A549 (cell line): ENCODE measurements around the gene SCAANT1. TPM values are rescaled to one million over a fixed set of nuclear protein-coding genes. Genes with fewer than 3 reads are reported as not detected.

ENCODE experiments used
- ATAC-seq, 2 experiments: fragments of 200-7000 bp in 1 of 2; fragments of >200 bp in 1 of 2; cut with Nextera tagmentation in 1 of 2; cut with Tn5 transposase in 1 of 2; 3 replicates each; pipeline versions ENCODE4 v1.8.0 to v1.9.1; 2018 to 2020; ENCODE audit warnings: mild to moderate bottlenecking in 1 of 2, moderate library complexity in 1 of 2
- CTCF ChIA-PET: fragments of 300-600 bp; sonication (Branson Sonifier 250); formaldehyde crosslinking; extraction: SDS; loops from one replicate; lab custom pipeline; 2021; ENCODE audit warnings: antibody characterized with exemption, inconsistent platforms; lab: Yijun Ruan, JAX
- POLR2A ChIA-PET: fragments of 350-600 bp; formaldehyde crosslinking; extraction: SDS; loops from one replicate; lab custom pipeline; 2021; ENCODE audit warnings: antibody characterized with exemption, inconsistent platforms; lab: Yijun Ruan, JAX
- DNase-seq, 2 experiments: peaks; one replicate each; pipeline versions ENCODE4 v3.0.0 to v3.0.0-alpha.2; 2011 to 2016; ENCODE audit warnings: low read depth in 1 of 2, low spot score in 1 of 2
- FAIRE-seq: peaks from 2 replicates; lab custom pipeline; 2011; peaks lifted over from hg19 to GRCh38; lab: Jason Lieb, UNC
- H3K27ac ChIP-seq, 2 experiments: fragments of >200 bp; sonication (Bioruptor Twin); formaldehyde crosslinking; 3 replicates each; pipeline ENCODE4 v1.5.1; 2016 to 2017
- H3K4me1 ChIP-seq: fragments of >200 bp; sonication (Bioruptor Twin); formaldehyde crosslinking; 3 replicates; pipeline ENCODE4 v1.6.1; 2016
- H3K4me2 ChIP-seq: fragments of >200 bp; sonication (Bioruptor Twin); formaldehyde crosslinking; 3 replicates; pipeline ENCODE4 v1.6.1; 2016
- H3K4me3 ChIP-seq: fragments of >200 bp; sonication (Bioruptor Twin); formaldehyde crosslinking; 3 replicates; pipeline ENCODE4 v1.5.1; 2016
- H3K9me3 ChIP-seq: fragments of >200 bp; sonication (Bioruptor Twin); formaldehyde crosslinking; 3 replicates; pipeline ENCODE4 v1.6.1; 2016
- CBX8 ChIP-seq: fragments of 200-600 bp; sonication (generic); IDR thresholded peaks from 2 replicates; pipeline ENCODE4 v1.6.1; 2016
- CHD4 ChIP-seq: fragments of 200-600 bp; sonication (generic); IDR thresholded peaks from 2 replicates; pipeline ENCODE4 v1.6.1; 2016; ENCODE audit warnings: antibody characterized with exemption, mild to moderate bottlenecking, borderline replicate concordance
- EHMT2 ChIP-seq: fragments of 200-600 bp; sonication (generic); IDR thresholded peaks from 2 replicates; pipeline ENCODE4 v1.6.1; 2016; ENCODE audit warnings: antibody characterized with exemption, low read depth, mild to moderate bottlenecking, moderate library complexity
- HOXB13 ChIP-seq: fragments of 250-450 bp; sonication (Bioruptor Pico); IDR thresholded peaks from 2 replicates; pipeline ENCODE4 v1.5.0; 2020; ENCODE audit warnings: low read depth, mild to moderate bottlenecking, moderate library complexity
- HOXB5 ChIP-seq: fragments of 250-450 bp; sonication (Bioruptor Pico); IDR thresholded peaks from 2 replicates; pipeline ENCODE4 v1.5.0; 2020; ENCODE audit warnings: mild to moderate bottlenecking, moderate library complexity
- JUN ChIP-seq, 2 experiments: fragments of >200 bp; sonication (Bioruptor Twin); formaldehyde crosslinking; IDR thresholded peaks; 2 replicates in 1 of 2; 3 replicates in 1 of 2; pipeline ENCODE4 v1.6.1; 2016 to 2017
- JUNB ChIP-seq: fragments of >200 bp; sonication (Bioruptor Twin); formaldehyde crosslinking; IDR thresholded peaks from 2 replicates; pipeline ENCODE4 v1.6.1; 2016
- MAFK ChIP-seq: fragments of 450-650 bp; IDR thresholded peaks from 2 replicates; pipeline ENCODE4 v1.6.1; 2014; ENCODE audit not compliant: partially characterized antibody
- MYC ChIP-seq: IDR thresholded peaks from 2 replicates; pipeline ENCODE4 v1.6.1; 2012; ENCODE audit warnings: mild to moderate bottlenecking, inconsistent platforms, low read length, improper control_type of control experiment, borderline replicate concordance
- PHF8 ChIP-seq: fragments of 200-600 bp; sonication (generic); IDR thresholded peaks from 2 replicates; pipeline ENCODE4 v1.6.1; 2016; ENCODE audit warnings: low read depth, mild to moderate bottlenecking, antibody characterized with exemption, moderate library complexity, borderline replicate concordance
- POLR2A ChIP-seq: IDR thresholded peaks from 2 replicates; pipeline ENCODE4 v1.6.1; 2012; ENCODE audit warnings: mild to moderate bottlenecking, low read length
- RCOR1 ChIP-seq: fragments of 150-350 bp; IDR thresholded peaks from 2 replicates; pipeline ENCODE4 v1.6.1; 2014; ENCODE audit warnings: antibody characterized with exemption, low read length, low read depth
- SMC3 ChIP-seq: fragments of >200 bp; sonication (Bioruptor Twin); formaldehyde crosslinking; IDR thresholded peaks from 3 replicates; pipeline ENCODE4 v1.6.1; 2018; ENCODE audit warnings: inconsistent platforms
- TP53 ChIP-seq: fragments of 250-450 bp; sonication (Bioruptor Pico); IDR thresholded peaks from 2 replicates; pipeline ENCODE4 v1.5.0; 2021; ENCODE audit warnings: mild to moderate bottlenecking, moderate library complexity
- ZC3H11A ChIP-seq: fragments of 450-650 bp; IDR thresholded peaks from 2 replicates; pipeline ENCODE4 v1.6.1; 2014; ENCODE audit warnings: antibody characterized with exemption, mild to moderate bottlenecking
- WGBS: methylation state at CpG from one replicate; pipeline ENCODE4 v1.1.6; 2017; ENCODE audit errors: missing lambda C conversion rate; 5-methylcytosine and 5-hydroxymethylcytosine counted together
- polyA plus RNA-seq, 4 experiments: library from polyadenylated mRNA; depleted of rRNA in 3 of 4; stranded (reverse); fragments of >200 nt; fragmentation: RNase III in 1 of 4; extraction: RNeasy Plus Mini Kit Qiagen cat#74134 plus additional on column Dnase treatment in 1 of 4; gene quantifications; 2 replicates in 3 of 4; 3 replicates in 1 of 4; pipeline ENCODE4 v1.2.3, GENCODE V29; 2011 to 2017
- TF ChIP-seq, protein P1 (sequence below): IDR thresholded peaks from 2 replicates; pipeline ENCODE4 v1.6.1; 2012
- TF ChIP-seq, protein P2 (sequence below): fragments of >200 bp; sonication (Bioruptor Twin); formaldehyde crosslinking; IDR thresholded peaks from 3 replicates; pipeline ENCODE4 v1.6.1; 2016

SCAANT1 gene
- polyA plus RNA-seq, 2 of the 4 experiments (the other 2 are of a cell fraction): not detected

DNA sequence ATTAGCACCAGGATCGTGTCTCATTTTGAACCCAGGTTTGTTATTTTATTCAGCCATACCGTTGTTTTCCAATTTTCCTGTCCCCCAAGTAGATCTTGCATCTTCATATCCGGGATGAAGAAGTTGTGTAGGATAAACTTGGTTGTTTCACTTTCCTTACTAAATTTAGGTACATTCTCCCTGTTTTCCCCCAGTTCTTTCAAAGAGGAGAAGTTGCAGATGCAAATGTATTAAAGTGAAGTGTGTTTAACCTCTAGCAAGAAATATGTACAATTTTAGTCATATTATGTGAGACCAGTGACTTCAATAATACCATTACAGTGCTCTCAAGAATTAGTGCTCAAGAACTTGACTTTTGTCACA lies 47.2 kb downstream of the SCAANT1 start (continued):
- TF ChIP-seq ZC3H11A (no peak), CHD4 (no peak), CBX8 (no peak), JUNB (no peak), HOXB13 (CRISPR knock-in tag) (no peak), RCOR1 (no peak)

DNA sequence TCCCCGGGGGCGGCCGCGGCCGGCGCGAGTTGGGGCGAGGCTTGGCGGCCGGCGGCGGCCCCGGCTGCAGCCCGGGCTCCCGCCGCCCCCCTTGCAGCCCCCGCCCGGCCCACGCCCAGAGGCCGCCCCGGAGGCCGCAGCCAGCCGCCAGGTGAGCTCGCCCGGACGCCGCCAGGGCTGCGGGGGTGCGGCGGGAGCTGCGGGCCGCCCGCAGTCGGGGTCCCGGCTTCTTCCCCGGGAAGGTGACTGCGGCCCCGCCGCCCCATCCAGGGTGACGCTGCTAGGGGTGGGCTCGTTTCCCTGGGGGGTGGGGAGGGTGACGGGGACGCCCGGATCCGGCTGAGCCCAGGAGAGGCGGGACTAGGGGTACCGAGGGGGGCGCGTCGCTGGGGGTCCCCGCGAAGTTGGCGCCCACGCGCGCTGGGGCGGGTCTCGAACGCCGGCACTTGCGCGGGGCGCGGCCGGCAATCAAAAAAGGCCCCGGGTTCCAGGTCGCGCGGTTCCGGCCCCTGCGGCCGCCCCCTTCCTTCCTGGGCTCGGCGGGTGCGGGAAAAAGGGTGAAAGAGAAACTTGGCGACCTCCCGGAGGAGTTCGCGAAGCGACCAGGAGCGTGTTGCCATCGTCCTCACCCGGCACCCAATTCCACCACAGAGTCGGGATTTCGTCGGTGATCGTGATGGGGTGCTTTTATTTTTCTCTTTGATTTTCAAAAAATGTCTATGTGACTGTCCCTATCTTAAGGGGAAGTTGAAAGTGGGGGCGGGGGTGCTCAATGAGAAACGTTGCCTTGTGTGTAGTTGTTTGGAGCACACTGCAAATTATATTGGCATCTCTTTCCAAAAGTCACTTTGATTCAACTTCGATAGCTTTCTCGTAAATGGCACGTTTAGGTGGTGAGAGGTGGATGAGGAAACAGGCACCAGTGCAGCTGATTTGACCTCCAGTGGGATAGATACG lies 47.9 kb downstream of the SCAANT1 start:
- ChIA-PET POLR2A (interaction anchor here (0.7 kb wide), 1 partner anchor 231 kb away, joined by 3 read pairs; no protein-coding TSS in a partner anchor), CTCF (no interaction called here)
- no peaks in the 10 kb centered on the region for H3K9me3 ChIP-seq

DNA sequence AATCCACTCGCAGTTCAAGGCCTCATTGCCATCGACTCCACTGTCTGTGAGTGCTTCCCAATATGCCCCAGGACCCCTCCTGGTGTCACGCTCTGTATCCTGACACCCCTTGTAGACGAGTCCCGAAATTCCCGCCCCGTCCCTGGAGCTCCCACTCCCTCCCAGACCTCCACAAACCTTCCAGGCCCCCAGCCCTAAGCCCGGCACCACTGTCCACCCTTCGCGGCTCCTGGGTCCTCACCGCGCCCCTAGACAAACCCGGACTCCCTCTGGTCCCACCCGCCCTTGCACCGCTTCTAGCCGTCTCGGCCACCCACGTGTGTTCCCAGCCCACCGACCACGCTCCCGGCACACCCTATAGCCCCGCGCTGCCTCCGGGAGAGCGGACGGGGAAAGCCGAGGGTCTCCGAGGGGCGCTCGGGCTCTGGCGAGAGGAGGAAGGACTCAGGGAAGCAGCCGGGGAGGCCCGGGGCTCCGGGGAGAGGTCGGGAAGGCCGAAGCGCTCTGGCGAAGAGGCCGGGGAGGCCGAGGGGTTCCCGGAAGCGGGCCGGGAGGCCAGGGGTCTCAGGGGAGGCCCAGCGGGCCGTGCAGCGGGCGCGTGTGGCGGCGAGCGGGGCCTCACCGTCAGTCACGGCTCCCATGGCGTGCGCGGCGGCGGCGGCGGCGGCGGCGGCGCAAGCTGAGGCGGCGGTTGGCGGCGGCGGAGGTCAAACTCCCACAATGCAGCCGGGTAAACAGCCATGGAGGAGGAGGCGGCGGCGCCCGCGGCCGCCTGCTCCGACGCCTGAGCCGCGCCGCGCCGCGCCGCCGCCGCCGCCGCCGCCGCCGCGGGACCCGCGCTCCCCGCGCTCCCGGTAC lies 48.8 kb downstream of the SCAANT1 start, which contains the start of the genes ATXN7 and THOC7:
Gene ATXN7, plus strand, starts transcription at position 718 of the 858 bp plus-strand sequence. CDS start 48,732 bp downstream, outside the sequence.
Gene THOC7, minus strand, starts transcription at position 656 of the 858 bp plus-strand sequence. Its CDS starts 15 bp downstream, at position 641.
- FAIRE-seq: no peak
- H3K4me1 ChIP-seq: peaks cover 12% of the 10 kb centered on the region; the same call in 1 of the 3 replicates
- TF ChIP-seq MYC: 0 out of 2 replicates have a peak, but pooled peaks have one; percentile 29
- TF ChIP-seq TP53 (CRISPR knock-in tag): no peak
- TF ChIP-seq, protein P1, sequence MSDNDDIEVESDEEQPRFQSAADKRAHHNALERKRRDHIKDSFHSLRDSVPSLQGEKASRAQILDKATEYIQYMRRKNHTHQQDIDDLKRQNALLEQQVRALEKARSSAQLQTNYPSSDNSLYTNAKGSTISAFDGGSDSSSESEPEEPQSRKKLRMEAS: peak; percentile 51; the same call in 1 of the 2 replicates
- no peak for TF ChIP-seq EHMT2
- peak; percentile 71 for TF ChIP-seq PHF8
- TF ChIP-seq, protein P2, sequence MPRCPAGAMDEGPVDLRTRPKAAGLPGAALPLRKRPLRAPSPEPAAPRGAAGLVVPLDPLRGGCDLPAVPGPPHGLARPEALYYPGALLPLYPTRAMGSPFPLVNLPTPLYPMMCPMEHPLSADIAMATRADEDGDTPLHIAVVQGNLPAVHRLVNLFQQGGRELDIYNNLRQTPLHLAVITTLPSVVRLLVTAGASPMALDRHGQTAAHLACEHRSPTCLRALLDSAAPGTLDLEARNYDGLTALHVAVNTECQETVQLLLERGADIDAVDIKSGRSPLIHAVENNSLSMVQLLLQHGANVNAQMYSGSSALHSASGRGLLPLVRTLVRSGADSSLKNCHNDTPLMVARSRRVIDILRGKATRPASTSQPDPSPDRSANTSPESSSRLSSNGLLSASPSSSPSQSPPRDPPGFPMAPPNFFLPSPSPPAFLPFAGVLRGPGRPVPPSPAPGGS: 0 out of 3 replicates have a peak, but pooled peaks have one; percentile 31
- peak in 1 of 2 experiments; percentile 27; a peak in 1 of 5 replicates for TF ChIP-seq JUN (IDR thresholded peaks at IDR 0.05)
- TF ChIP-seq POLR2A: 0 out of 2 replicates have a peak, but pooled peaks have one; percentile 11
- H3K4me3 ChIP-seq: peak within 1 kb of the TSS; percentile 99
- H3K4me2 ChIP-seq: peak within 1 kb of the TSS; percentile 94
- peak within 1 kb of the TSS; percentile 100 for H3K27ac ChIP-seq
- no peaks in the 10 kb centered on the region for H3K9me3 ChIP-seq
- POLR2A ChIA-PET: interaction anchor here (0.7 kb wide), 1 partner anchor 230 kb away, joined by 3 read pairs; no protein-coding TSS in a partner anchor
- ATAC-seq: peak; percentile 83 to 93
- WGBS: 1% methylated on average over 7 of the region's 98 CpGs
- CTCF ChIA-PET: no interaction called here
- DNase-seq: peak; percentile 25 to 47

More for the DNA sequence above, 47.9 kb downstream of the SCAANT1 start:
- Histone ChIP-seq H3K27ac (peak overlapping the region; percentile 100), H3K4me1 (peaks cover 12% of the 10 kb centered on the region; the same call in 1 of the 3 replicates), H3K4me2 (peak overlapping the region; percentile 94), H3K4me3 (peak overlapping the region; percentile 99)
- FAIRE-seq: no peak
- 4% methylated on average over 20 of the region's 93 CpGs for WGBS
- ATAC-seq: peak; percentile 66 to 74
- peak; percentile 13 to 25 for DNase-seq
- TF ChIP-seq PHF8 (peak; percentile 51; the same call in 1 of the 2 replicates), POLR2A (peak; percentile 11; the same call in 1 of the 2 replicates), HOXB5 (CRISPR knock-in tag) (no peak), SMC3 (no peak), JUNB (no peak), MAFK (no peak), JUN (IDR thresholded peaks at IDR 0.05) (peak in 1 of 2 experiments; percentile 38; a peak in 1 of 5 replicates)
- TF ChIP-seq, protein P1: no peak
